Activated naive CD8-positive, alpha-beta T cell treated with anti-CD3 and anti-CD28 coated beads for 36 hours (primary cell): ENCODE data around the gene PRODH2. TPM values are rescaled to one million over a fixed set of nuclear protein-coding genes. Genes with fewer than 3 reads are reported as not detected.

Experiments used
- DNase-seq: peaks from one replicate; pipeline ENCODE4 v3.0.0; 2021
- H3K27ac Mint-ChIP-seq: one replicate; pipeline ENCODE4 v1.8.0; 2022; ENCODE audit warnings: mild to moderate bottlenecking, moderate library complexity, mixed read lengths
- H3K27me3 Mint-ChIP-seq: one replicate; pipeline ENCODE4 v1.8.0; 2022; ENCODE audit warnings: mild to moderate bottlenecking, mixed read lengths
- H3K36me3 Mint-ChIP-seq: one replicate; pipeline ENCODE4 v1.8.0; 2021; ENCODE audit warnings: mild to moderate bottlenecking, mixed read lengths
- H3K4me1 Mint-ChIP-seq: one replicate; pipeline ENCODE4 v1.8.0; 2021; ENCODE audit warnings: mixed read lengths
- H3K4me3 Mint-ChIP-seq: one replicate; pipeline ENCODE4 v1.8.0; 2022; ENCODE audit warnings: mild to moderate bottlenecking, moderate library complexity, mixed read lengths
- H3K9me3 Mint-ChIP-seq: one replicate; pipeline ENCODE4 v1.8.0; 2022; ENCODE audit warnings: mixed read lengths
- total RNA-seq, 2 experiments: library from RNA; stranded (reverse); gene quantifications; one replicate each; pipeline ENCODE4 v1.2.3, GENCODE V29; 2021

PRODH2 gene, protein sequence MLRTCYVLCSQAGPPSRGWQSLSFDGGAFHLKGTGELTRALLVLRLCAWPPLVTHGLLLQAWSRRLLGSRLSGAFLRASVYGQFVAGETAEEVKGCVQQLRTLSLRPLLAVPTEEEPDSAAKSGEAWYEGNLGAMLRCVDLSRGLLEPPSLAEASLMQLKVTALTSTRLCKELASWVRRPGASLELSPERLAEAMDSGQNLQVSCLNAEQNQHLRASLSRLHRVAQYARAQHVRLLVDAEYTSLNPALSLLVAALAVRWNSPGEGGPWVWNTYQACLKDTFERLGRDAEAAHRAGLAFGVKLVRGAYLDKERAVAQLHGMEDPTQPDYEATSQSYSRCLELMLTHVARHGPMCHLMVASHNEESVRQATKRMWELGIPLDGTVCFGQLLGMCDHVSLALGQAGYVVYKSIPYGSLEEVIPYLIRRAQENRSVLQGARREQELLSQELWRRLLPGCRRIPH
- not detected for total RNA-seq

DNA sequence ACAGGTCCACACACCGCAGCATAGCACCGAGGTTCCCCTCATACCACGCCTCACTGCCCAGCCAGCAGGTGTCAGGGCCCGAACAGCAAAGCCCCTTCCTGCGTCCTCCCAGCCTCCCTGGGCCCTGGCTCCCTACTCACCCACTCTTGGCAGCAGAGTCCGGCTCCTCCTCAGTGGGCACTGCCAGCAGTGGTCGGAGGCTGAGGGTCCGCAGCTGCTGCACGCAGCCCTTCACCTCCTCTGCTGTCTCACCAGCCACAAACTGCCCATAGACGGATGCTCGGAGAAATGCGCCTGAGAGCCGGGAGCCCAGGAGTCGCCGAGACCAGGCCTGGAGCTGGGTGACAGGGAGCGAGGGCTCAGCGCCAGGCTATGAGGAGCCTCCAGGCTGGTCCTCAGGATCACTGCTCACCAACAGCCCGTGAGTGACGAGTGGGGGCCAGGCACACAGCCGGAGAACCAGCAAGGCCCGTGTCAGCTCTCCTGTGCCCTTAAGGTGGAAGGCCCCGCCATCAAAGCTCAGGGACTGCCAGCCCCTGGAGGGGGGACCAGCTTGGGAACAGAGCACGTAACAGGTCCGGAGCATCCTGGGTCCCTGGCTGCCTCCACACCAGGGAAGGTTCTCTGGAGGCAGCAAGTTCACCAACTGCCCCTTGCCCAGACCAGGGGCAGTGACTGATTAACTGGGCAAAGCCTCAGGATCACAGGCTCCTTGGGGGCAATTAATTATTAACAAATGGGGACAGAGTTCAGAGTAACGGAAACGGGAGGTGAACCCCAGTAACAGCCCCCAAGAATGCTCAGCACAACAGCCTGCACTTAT lies at the start of gene PRODH2:
Gene PRODH2, minus strand, starts transcription at position 626 of the 823 bp plus-strand sequence. Its CDS starts 40 bp downstream, at position 586.
- Mint-ChIP-seq H3K9me3 (no peaks in the 10 kb centered on the region), H3K4me3 (no peak within 1 kb of the TSS), H3K27me3 (peaks cover 23% of the 10 kb centered on the region), H3K4me1 (no peaks in the 10 kb centered on the region), H3K36me3 (no peaks in the 10 kb centered on the region), H3K27ac (no peak within 1 kb of the TSS)
- no peak for DNase-seq

DNA sequence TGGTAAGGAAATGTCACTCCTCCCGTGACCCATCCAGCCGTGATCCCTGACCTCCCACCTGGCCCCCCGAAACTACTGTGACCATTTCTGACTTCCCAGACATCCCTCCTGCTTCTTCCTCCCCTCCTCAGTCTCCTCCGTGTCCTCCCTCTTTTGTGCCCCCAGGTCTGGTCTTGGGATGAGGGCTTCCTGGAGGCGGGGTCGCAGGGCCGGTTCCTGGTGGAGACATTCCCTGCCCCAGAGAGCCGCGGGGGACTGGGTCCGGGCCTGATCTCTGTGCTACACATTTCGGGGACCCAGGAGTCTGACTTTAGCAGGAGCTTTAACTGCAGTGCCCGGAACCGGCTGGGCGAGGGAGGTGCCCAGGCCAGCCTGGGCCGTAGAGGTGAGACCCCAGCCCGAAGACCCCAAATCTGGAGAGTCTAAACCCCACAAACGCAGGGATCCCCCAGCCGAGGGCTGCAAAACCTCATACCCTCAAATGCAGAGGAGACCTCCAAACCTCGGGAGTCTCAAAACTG lies 49.1 kb upstream of the PRODH2 start:
- H3K27ac Mint-ChIP-seq, result no peak overlapping the region
- H3K4me1 Mint-ChIP-seq, result peaks cover 9% of the 10 kb centered on the region
- DNase-seq, result no peak
- H3K4me3 Mint-ChIP-seq, result no peak overlapping the region
- H3K27me3 Mint-ChIP-seq, result peaks cover 74% of the 10 kb centered on the region
- peaks cover 2% of the 10 kb centered on the region for H3K36me3 Mint-ChIP-seq
- H3K9me3 Mint-ChIP-seq, result no peaks in the 10 kb centered on the region

DNA sequence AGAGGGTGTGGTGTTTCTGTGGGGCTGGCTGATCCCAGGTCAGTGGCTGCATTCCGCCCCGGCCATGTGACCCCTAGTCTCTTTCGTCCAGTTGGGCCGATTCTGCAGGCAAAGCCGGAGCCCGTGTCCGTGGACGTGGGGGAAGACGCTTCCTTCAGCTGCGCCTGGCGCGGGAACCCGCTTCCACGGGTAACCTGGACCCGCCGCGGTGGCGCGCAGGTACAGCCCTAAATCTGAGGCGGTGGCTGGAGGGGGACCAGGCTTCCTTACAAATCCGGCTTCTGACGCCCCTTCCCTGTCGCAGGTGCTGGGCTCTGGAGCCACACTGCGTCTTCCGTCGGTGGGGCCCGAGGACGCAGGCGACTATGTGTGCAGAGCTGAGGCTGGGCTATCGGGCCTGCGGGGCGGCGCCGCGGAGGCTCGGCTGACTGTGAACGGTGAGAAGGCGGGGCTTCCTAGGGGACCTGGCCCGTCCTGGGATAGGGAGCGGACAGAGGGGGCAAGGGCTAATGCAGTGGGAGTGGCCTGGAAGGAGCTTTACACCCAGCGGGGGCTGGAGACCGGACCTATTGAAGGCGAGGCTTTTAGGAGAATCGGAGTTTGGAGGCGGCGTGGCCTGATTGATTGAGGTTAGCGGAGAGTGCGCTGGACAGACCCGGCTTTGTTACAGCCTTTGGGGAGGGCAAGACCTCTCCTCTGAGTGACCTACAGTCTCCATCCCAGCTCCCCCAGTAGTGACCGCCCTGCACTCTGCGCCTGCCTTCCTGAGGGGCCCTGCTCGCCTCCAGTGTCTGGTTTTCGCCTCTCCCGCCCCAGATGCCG lies 48.4 kb upstream of the PRODH2 start:
- Mint-ChIP-seq H3K4me1 (peaks cover 9% of the 10 kb centered on the region), H3K4me3 (no peak overlapping the region), H3K27me3 (peaks cover 69% of the 10 kb centered on the region), H3K27ac (no peak overlapping the region), H3K36me3 (no peaks in the 10 kb centered on the region), H3K9me3 (no peaks in the 10 kb centered on the region)
- DNase-seq, result no peak

DNA sequence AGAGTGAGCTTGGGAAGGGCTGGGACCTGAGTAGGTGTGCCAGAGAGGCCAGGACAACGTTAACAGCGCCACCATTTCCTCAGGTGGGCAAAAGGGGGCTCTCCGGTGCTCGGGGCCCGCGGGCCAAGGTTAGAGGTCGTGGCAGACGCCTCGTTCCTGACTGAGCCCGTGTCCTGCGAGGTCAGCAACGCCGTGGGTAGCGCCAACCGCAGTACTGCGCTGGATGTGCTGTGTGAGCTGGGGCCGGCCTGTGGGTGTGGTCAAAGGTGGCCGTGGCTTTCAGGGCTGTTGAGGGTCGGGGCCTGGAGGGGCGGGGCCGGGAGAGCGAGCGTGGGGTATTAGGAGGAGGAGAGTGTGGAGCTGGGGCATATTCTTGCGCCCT lies 47.8 kb upstream of the PRODH2 start:
- Mint-ChIP-seq H3K4me3 (no peak overlapping the region), H3K27ac (no peak overlapping the region), H3K36me3 (no peaks in the 10 kb centered on the region), H3K27me3 (peaks cover 70% of the 10 kb centered on the region), H3K4me1 (peaks cover 9% of the 10 kb centered on the region), H3K9me3 (no peaks in the 10 kb centered on the region)
- DNase-seq, result no peak

DNA sequence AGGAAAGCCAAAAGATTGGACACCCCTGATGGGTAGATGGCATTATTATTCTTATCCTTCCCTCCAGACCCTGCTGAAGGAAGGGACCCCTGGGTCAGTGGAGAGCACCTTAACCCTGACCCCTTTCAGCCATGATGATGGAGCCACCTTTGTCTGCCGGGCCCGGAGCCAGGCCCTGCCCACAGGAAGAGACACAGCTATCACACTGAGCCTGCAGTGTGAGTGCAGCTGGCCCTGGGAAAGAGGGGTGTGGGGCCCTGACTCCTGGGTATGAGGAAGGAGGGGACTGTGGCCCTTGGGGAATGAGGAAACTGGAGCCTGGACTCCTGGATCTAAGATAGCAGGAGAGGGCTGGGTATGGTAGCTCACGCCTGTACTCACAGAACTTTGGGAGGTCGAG lies 46.8 kb upstream of the PRODH2 start:
- Mint-ChIP-seq H3K27me3 (peaks cover 74% of the 10 kb centered on the region), H3K27ac (no peak overlapping the region), H3K4me1 (peaks cover 9% of the 10 kb centered on the region), H3K9me3 (no peaks in the 10 kb centered on the region), H3K4me3 (no peak overlapping the region), H3K36me3 (no peaks in the 10 kb centered on the region)
- no peak for DNase-seq

DNA sequence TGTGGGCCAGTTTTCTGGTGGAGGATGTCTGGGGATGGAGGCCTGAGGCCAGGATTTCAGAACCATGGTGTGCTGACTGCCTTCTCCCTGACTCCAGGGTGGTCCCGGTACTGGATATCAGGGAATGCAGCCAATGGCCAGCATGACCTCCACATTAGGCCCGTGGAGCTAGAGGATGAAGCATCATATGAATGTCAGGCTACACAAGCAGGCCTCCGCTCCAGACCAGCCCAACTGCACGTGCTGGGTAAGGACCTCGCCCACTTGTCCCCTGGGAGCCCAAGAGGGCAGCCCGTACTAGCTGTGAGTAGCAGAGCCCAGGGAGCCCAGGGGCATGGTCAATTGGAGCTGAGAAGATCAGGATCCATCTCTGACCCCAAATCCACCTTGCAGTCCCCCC lies 45.7 kb upstream of the PRODH2 start:
- Mint-ChIP-seq H3K27ac (no peak overlapping the region), H3K36me3 (no peaks in the 10 kb centered on the region), H3K4me1 (peaks cover 10% of the 10 kb centered on the region), H3K9me3 (no peaks in the 10 kb centered on the region), H3K27me3 (peaks cover 76% of the 10 kb centered on the region), H3K4me3 (no peak overlapping the region)
- DNase-seq, result no peak

DNA sequence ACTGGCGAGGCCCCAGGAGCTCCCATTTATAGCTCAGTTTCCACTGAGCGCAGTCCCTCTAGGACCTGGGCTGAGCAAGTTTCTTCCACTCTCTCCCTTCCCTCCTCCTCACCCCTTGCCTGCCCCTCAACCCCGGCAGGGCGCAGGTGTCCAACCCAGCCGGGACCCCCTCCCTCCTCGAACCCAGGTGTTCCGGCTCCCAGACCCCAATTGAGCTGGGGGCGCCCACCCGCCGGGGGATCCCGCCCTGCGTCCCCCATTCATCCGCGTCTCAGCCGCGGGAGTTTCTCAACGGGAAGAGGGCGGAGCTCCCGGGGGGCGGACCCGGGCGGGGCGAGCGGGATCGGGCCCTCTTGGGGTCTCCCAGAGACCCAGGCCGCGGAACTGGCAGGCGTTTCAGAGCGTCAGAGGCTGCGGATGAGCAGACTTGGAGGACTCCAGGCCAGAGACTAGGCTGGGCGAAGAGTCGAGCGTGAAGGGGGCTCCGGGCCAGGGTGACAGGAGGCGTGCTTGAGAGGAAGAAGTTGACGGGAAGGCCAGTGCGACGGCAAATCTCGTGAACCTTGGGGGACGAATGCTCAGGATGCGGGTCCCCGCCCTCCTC lies 44.0 kb upstream of the PRODH2 start, which contains the start of gene KIRREL2:
Gene KIRREL2, plus strand, starts transcription at position 366 of the 604 bp plus-strand sequence. Its CDS starts 209 bp downstream, at position 575.
- Mint-ChIP-seq H3K27me3 (peaks cover 76% of the 10 kb centered on the region), H3K9me3 (no peaks in the 10 kb centered on the region), H3K4me1 (peaks cover 11% of the 10 kb centered on the region), H3K36me3 (no peaks in the 10 kb centered on the region), H3K4me3 (peak within 1 kb of the TSS; percentile 73), H3K27ac (no peak within 1 kb of the TSS)
- DNase-seq, result peak; percentile 46

DNA sequence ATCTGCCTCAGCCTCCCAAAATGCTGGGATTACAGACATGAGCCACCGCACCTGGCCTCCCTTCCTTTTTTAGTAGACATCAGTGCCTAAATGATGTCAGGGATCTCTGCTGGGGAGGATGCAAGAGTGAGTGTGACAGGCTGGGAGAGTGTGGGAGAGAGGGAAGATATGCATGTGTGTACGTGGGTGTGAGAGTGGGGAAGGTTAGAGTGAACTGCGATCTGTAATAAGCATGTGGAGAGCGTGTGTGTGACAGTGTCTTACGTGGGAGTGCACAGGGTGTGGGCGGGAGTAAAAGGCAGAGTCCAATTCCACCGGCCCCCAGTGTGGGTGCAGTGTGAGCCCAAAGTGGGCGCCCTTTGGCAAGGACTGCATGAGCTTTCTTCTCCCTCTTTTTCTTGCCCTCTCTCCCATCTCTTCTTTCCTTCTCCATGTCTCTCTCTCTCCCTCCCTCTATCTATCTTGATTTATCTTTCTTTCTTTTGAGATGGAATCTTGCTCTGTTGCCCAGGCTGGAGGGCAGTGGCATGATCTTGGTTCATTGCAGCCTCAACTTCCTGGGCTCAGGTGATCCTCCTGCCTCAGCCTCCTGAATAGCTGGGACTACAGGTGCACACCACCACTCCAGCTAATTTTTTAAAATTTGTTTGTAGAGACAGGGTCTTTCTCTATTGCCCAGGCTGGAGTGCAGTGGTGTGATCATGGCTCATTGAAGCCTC lies 40.6 kb upstream of the PRODH2 start:
- no peaks in the 10 kb centered on the region for H3K9me3 Mint-ChIP-seq
- H3K4me3 Mint-ChIP-seq, result no peak overlapping the region
- peaks cover 9% of the 10 kb centered on the region for H3K4me1 Mint-ChIP-seq
- DNase-seq, result no peak
- H3K36me3 Mint-ChIP-seq, result no peaks in the 10 kb centered on the region
- peaks cover 53% of the 10 kb centered on the region for H3K27me3 Mint-ChIP-seq
- H3K27ac Mint-ChIP-seq, result no peak overlapping the region

DNA sequence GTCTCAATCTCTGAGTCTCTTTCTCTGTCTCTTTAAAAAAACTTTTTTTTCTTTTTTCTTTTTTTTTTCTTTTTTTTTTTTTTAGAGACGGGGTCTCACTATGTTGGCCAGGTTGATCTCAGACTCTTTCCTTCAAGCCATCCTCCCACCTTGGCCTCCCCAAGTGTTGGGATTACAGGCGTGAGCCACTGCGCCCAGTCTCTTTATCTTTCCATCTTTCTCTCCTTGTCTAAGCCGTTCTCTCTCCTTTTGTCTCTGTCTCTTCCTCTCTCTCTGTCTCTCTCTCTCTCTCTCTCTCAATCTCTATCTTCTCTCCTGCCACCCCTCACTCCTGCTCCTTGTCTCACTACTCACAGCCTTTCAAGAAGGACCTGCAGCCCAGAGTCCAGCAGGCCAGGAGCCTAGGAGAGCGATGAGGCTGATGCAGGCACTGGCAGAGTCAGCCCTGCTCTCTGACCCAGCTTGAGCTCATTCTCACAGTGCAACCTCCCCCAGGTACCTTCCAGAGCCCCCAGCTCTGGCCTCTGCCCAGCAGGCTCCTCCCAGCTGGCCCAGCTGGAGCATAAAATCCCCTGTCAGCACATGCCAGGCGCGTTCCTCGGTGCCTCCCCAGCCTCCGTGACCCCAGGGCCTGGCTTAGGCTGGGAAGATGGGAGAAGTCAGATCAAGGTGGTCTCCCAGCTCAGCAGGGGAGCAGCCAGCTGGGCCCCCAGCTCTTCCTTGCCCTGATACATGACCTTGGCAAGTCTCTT lies 39.6 kb upstream of the PRODH2 start, which contains the start of gene NPHS1:
Gene NPHS1, minus strand, starts transcription at position 476 of the 752 bp plus-strand sequence. CDS start 667 bp downstream, outside the sequence.
- DNase-seq, result no peak
- H3K4me3 Mint-ChIP-seq, result peak within 1 kb of the TSS; percentile 61
- peaks cover 53% of the 10 kb centered on the region for H3K27me3 Mint-ChIP-seq
- no peaks in the 10 kb centered on the region for H3K36me3 Mint-ChIP-seq
- no peaks in the 10 kb centered on the region for H3K9me3 Mint-ChIP-seq
- peaks cover 9% of the 10 kb centered on the region for H3K4me1 Mint-ChIP-seq
- H3K27ac Mint-ChIP-seq, result peak within 1 kb of the TSS; percentile 17

DNA sequence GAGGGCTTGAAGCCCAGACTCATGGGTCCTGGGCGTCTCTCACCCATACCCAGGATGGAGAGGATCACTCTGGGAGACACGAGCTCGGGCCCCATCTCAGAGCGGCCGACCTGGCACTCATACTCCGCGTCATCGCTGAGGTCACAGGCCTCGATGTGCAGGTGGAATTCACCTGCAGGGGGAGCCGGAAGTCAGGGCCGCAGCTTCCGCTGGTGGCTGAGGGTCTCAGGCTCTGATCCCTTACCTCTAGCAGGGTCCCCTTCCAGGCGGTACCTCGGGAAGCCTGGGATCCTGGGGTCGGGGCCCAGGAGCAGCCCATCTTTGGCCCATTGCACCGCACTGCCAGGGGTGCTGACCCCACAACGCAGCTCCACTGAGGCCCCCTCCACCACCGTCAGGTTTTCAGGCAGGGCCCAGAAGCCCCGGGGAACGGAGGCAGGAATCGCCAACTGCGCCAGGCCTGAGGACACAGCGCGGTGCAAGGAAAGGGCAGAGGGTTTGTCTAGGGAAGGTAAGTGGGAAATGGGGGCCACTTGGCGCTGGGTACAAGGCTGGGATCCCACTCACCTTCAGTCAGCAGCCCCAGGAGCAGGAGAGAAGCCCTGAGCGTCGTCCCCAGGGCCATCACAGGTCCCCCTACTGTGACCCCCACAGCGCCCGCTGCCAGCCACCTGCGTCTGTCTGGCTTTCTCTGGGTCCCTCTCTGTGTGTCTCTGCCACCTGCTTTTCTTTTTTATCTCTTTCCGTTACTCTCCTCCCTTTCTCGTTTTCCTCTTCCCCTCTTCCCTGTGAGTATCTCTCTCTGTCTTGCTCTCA lies 38.8 kb upstream of the PRODH2 start:
- Mint-ChIP-seq H3K9me3 (no peaks in the 10 kb centered on the region), H3K27me3 (peaks cover 59% of the 10 kb centered on the region), H3K4me3 (peak overlapping the region; percentile 61), H3K27ac (peak overlapping the region; percentile 17), H3K36me3 (no peaks in the 10 kb centered on the region), H3K4me1 (peaks cover 6% of the 10 kb centered on the region)
- peak; percentile 39 for DNase-seq

DNA sequence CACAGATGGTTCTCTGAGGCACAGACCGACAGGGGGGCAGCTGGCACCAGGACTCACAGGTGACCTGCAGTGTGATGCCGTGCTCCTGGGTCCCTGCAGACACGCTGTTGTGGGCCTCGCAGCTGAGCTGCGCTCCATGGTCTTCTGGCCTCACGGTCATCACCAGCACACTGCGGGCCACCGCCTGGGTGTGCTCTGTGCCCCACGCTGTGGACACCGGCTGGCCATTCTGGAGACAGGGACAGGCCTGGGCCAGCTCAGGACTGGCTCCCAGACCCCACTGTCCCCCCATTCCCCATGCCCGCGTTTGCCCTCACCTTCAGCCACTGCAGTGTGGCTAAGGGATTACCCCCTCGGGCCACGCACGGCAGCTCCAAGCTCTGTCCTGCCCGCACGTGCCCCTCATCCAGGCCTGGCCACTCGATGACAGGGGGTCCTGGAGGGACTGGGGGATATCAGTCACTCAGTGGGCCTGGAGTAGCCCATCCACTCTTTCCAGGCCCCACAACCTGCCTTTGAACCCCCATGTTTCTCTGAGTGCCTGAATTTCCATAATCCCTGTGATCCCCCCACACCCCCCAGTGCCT lies 36.4 kb upstream of the PRODH2 start:
- Mint-ChIP-seq H3K27ac (no peak overlapping the region), H3K36me3 (no peaks in the 10 kb centered on the region), H3K4me3 (no peak overlapping the region), H3K9me3 (no peaks in the 10 kb centered on the region), H3K27me3 (peaks cover 63% of the 10 kb centered on the region), H3K4me1 (peaks cover 13% of the 10 kb centered on the region)
- no peak for DNase-seq

DNA sequence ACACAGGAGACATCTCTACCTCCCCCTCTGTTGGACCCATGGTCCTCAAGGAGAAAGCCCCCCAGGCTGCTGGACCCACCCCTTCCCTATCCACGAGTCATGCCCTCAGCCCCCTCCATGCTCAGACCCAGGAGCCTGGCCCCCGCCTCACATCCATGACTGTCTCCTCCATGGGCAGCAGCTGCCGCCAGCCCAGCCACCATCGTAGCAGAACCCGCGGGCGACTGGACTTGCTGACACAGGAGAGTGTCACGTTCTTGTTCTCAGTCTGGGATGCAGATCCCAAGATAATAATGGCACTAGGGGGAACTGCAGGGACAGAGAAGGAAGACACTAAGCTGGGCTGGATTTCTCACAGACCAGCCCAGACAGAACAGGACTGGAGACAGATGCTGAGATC lies 35.8 kb upstream of the PRODH2 start:
- H3K27me3 Mint-ChIP-seq, result peaks cover 66% of the 10 kb centered on the region
- H3K4me3 Mint-ChIP-seq, result no peak overlapping the region
- H3K4me1 Mint-ChIP-seq, result peaks cover 13% of the 10 kb centered on the region
- no peaks in the 10 kb centered on the region for H3K9me3 Mint-ChIP-seq
- DNase-seq, result no peak
- no peaks in the 10 kb centered on the region for H3K36me3 Mint-ChIP-seq
- no peak overlapping the region for H3K27ac Mint-ChIP-seq
